Astrocyte (in vitro differentiated cells and primary cell): ENCODE results near the gene DGKI.

Experiments
- CTCF ChIP-seq: IDR thresholded peaks from 2 replicates; pipeline ENCODE4 v1.5.1; 2011; ENCODE audit warnings: low read depth, mild to moderate bottlenecking, inconsistent platforms, low read length, moderate library complexity; ENCODE audit not compliant: insufficient read depth
- EZH2 ChIP-seq: IDR thresholded peaks from 2 replicates; pipeline ENCODE4 v1.6.1; 2012; ENCODE audit warnings: mild to moderate bottlenecking, low read length, inconsistent platforms; ENCODE audit not compliant: insufficient read depth

DNA sequence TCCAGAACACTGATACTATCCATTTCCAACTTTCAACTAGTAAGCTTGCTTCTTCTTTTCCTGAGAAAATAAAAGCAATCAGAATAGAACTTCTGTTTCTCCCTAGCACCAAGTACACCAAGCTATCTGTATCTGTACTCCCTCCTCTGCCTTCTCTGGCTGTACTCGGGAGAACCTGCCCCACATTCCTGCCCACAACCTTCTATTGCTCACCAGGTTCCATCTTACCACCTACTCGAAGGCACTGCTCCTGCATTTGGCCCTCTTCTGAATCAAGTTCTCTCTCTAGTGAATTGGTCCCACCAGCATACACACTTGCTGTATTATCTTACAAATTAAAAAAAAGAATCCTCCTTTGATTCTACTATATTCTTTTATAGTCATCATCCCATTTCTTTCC lies 333.7 kb downstream of the DGKI start:
- TF ChIP-seq CTCF (no peak), EZH2 (no peak)
